Mucosa of descending colon (tissue), 3 donors: ENCODE measurements around the gene F7. TPM values are rescaled to one million over a fixed set of nuclear protein-coding genes. Genes with fewer than 3 reads are reported as not detected.
A peak's percentile ranks its signal among the peaks of the same experiment; 100 is the strongest.

ENCODE experiments used
- ATAC-seq: fragments of 200-7000 bp; cut with Tn5 transposase; one replicate; pipeline ENCODE4 v1.9.1; 2020; ENCODE audit warnings: mild to moderate bottlenecking, moderate library complexity
- DNase-seq, 3 donors: peaks; one replicate each; pipeline ENCODE4 v3.0.0-alpha.2; 2020
- H3K36me3 ChIP-seq: fragments of 200-600 bp; one replicate; pipeline ENCODE4 v1.8.0; 2021; ENCODE audit warnings: low read depth, mild to moderate bottlenecking
- H3K4me1 ChIP-seq: fragments of 200-600 bp; one replicate; pipeline ENCODE4 v1.8.0; 2021; ENCODE audit warnings: low read depth, mild to moderate bottlenecking
- H3K4me3 ChIP-seq: fragments of 200-600 bp; one replicate; pipeline ENCODE4 v1.8.0; 2021; ENCODE audit warnings: mild to moderate bottlenecking
- H3K9me3 ChIP-seq: fragments of 200-600 bp; one replicate; pipeline ENCODE4 v1.8.0; 2021; ENCODE audit warnings: mild to moderate bottlenecking
- intact Hi-C, 2 donors: fragments of 100-400 bp; cut with DNase I in 1 of 2; cut with micrococcal nuclease in 1 of 2; formaldehyde crosslinking; loops; one replicate each; pipeline versions ENCODE4 v1.11.0 to v1.11.1; 2022; cut with DNase I, micrococcal nuclease
- total RNA-seq, 3 donors: library from RNA; stranded (reverse); fragmentation: NEBNext Ultra II Directional in 2 of 3; extraction: Animal tissue kit (Norgen Biotek cat#: 25700) in 2 of 3; gene quantifications; one replicate each; pipeline versions ENCODE4 v1.2.1 to v1.2.4, GENCODE V29; 2021 to 2023
- TF ChIP-seq, protein P1 (sequence below): fragments of 200-600 bp; IDR thresholded peaks from one replicate; pipeline ENCODE4 v1.8.0; 2022; ENCODE audit warnings: antibody characterized with exemption, mild to moderate bottlenecking
- donor health status: DM: no; HTN: no; CAD: no; lungs with moderate emphysema.
- donor health status: DM: no; HTN: no; CAD: no.
- donor health status: DM: no; HTN: yes; CAD: no.

F7 gene
- total RNA-seq, 3 donors from 2014 or later = 0.19 TPM; not detected in 2

DNA sequence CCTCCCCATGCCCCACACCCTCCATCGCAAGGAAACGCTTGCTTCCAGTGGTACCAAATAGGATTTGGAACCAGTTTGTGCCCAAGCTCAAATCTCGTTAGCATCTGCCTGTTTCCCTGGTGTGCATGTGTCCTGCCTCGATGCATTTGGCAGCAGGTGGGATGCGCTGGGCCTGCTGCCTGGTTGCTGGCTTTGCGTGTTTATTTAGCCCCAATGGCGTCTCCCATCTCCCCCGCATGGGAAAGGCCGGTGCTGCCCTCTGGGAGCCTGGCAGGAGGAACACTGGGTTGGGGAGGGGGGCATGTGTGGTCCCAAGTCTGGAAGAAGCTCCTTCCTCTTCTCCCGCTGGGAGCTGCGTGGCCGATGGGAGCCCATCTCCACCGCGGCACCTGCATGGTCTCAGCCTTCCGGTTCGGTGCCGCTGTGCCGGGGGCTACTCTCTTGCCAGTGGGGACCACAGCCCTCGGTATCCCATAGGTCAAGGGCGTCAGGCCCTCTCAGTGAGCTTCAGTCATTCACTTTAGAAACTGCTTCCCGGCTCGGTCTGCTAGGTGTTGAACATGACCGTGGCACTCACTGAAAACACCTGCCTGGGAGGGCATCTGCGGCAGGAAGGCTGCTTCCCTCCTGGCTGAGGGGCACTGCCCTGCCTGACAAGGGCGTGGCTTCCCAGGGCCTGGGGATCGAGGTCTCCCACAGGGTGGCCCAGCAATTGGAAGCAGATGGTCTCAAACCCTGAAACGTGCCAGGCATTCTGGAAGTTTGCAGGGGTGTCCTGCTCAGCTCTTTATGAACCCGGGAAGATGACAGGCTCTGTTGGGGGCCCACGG is 11.8 kb upstream of the F7 start:
- Histone ChIP-seq H3K4me1 (no peaks in the 10 kb centered on the region), H3K9me3 (no peaks in the 10 kb centered on the region), H3K4me3 (no peak overlapping the region), H3K36me3 (no peaks in the 10 kb centered on the region)
- ATAC-seq = no peak
- intact Hi-C loops = no loop called here
- DNase-seq = peak in 1 of 3 donors; percentile 32
- TF ChIP-seq, protein P1, sequence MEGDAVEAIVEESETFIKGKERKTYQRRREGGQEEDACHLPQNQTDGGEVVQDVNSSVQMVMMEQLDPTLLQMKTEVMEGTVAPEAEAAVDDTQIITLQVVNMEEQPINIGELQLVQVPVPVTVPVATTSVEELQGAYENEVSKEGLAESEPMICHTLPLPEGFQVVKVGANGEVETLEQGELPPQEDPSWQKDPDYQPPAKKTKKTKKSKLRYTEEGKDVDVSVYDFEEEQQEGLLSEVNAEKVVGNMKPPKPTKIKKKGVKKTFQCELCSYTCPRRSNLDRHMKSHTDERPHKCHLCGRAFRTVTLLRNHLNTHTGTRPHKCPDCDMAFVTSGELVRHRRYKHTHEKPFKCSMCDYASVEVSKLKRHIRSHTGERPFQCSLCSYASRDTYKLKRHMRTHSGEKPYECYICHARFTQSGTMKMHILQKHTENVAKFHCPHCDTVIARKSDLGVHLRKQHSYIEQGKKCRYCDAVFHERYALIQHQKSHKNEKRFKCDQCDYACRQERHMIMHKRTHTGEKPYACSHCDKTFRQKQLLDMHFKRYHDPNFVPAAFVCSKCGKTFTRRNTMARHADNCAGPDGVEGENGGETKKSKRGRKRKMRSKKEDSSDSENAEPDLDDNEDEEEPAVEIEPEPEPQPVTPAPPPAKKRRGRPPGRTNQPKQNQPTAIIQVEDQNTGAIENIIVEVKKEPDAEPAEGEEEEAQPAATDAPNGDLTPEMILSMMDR = no peak

DNA sequence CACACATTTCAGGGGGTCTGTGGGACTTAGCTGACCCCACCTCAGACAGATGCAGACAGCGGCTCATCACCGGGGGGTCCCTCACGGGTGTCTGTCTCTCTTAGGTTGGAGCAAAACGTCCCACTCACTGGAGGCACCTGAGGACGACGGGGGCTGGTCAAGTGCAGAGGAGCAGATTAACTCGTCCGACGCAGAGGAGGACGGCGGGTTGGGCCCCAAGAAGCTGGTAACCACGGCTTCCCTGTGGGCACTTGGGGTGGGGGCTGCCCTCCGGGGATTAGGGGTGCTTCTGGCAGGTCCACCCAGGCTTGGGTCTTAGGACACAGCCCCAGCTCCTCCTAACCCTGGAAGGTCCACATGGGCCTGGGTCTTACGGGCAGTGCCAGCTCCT is 11.2 kb upstream of the F7 start:
- Histone ChIP-seq H3K9me3 (no peaks in the 10 kb centered on the region), H3K4me1 (no peaks in the 10 kb centered on the region), H3K36me3 (no peaks in the 10 kb centered on the region), H3K4me3 (no peak overlapping the region)
- ATAC-seq (no peak), DNase-seq (peak in 1 of 3 donors; percentile 36)
- intact Hi-C loops = no loop called here
- TF ChIP-seq, protein P1 = no peak

DNA sequence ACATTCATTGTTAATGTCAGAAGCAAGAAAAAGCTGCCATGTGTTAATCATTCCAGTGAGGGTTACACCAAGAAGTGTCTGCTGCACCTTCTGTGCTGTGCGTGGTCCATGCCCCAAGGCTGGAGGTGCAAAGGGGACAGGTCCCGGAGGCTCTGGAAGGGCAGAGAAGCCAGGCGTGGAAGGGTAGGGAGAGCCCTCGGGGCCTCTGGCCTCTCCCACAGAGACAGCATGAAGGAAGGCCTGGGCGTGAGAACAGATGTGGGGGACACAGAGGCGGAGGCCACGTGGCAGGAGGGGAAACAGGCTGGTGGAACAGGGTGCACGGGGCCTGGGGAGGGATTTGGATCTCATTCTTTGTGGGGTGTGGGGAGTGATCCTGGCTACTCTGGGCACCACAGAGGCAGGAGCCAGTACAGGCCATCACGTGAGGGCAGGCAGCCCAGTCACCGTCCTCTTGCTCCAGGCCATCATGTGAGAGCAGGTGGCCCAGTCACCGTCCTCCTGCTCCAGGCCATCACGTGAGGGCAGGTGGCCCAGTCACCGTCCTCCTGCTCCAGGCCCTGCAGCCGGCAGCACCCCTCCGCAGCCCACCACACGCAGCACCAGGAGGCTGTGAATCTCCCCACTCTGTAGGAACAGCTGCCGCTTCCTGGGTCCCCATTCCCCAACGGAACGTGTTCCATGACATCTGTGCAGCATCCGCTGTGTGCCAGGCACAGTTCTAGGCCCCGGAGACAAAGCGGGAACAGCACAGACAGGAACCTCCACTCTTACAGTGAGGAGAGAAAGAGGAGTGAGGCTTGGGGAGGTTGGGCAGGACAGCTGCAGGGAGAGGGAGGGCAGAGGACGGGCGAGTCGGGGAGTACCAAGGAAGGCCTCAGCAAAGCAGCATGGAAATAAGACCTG is 10.2 kb upstream of the F7 start:
- Histone ChIP-seq H3K36me3 (no peaks in the 10 kb centered on the region), H3K4me3 (no peak overlapping the region), H3K9me3 (no peaks in the 10 kb centered on the region), H3K4me1 (no peaks in the 10 kb centered on the region)
- ATAC-seq = no peak
- intact Hi-C loops = no loop called here
- TF ChIP-seq, protein P1 = no peak
- peak in 1 of 3 donors; percentile 38 for DNase-seq

DNA sequence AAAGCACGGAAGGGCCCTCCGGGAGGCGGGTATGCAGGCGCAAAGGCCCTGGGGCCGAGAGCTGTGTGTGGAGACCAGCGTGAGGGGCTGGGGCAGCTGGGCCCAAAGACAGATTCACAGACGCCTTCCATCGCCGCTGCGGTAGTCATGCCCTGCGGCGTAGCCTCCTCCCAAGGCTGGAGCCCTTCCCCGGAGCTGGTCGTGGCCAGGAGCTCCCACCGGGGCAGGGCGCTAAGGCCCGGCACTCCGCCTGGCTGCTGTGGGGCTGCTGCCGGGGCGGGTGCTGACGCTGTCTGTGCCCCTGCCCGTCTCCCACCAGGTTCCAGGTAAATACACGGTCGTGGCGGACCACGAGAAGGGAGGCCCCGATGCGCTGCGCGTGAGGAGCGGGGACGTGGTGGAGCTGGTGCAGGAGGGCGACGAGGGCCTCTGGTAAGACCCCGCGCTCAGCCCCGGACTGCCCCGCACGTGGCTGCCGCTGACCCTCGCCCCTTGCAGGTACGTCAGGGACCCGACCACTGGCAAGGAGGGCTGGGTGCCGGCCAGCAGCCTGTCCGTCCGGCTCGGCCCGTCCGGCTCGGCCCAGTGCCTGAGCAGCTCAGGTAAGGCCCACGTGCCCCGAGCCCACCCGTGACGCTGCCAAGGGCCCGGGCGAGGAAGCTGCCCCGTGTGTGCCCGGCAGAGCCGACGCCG is 9.4 kb upstream of the F7 start:
- no peaks in the 10 kb centered on the region for H3K36me3 ChIP-seq
- H3K9me3 ChIP-seq = no peaks in the 10 kb centered on the region
- DNase-seq (no peak), ATAC-seq (no peak)
- TF ChIP-seq, protein P1 = no peak
- intact Hi-C loops = no loop called here
- H3K4me3 ChIP-seq = no peak overlapping the region
- H3K4me1 ChIP-seq = no peaks in the 10 kb centered on the region

DNA sequence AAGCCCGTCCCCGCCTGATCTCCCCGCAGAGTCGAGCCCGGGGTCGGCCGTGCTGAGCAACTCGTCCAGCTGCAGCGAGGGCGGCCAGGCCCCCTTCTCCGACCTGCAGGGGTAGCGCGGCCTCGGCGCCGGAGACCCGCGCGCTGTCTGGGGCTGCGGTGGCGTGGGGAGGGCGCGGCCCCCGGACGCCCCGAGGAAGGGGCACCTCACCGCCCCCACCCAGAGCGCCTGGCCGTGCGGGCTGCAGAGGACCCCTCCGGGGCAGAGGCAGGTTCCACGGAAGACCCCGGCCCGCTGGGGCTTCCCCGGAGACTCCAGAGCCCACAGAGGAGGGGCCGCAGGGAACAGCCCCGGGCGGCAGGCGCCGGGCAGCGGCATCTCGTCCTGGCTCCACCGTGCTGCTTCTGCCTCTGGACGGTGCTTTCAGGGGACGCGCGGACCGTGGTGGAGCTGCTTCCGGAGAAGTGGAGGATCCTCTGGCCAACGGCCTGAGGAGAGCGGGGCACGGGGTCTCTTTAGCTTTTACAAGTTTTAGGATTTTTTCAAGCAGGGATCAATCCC is 8.8 kb upstream of the F7 start:
- TF ChIP-seq, protein P1 = no peak
- DNase-seq (no peak), ATAC-seq (no peak)
- Histone ChIP-seq H3K9me3 (no peaks in the 10 kb centered on the region), H3K36me3 (no peaks in the 10 kb centered on the region), H3K4me1 (no peaks in the 10 kb centered on the region), H3K4me3 (no peak overlapping the region)
- intact Hi-C loops = no loop called here
